Fibroblast of skin of scalp (primary cell): ENCODE results near the gene MIER2.

Experiments used
- DNase-seq: peaks from one replicate; pipeline ENCODE4 v3.0.0-alpha.2; 2013

MIER2 gene

GRCh38 chr19:377801-378581, 33.4 kb upstream of the MIER2 start:
- no peak for DNase-seq

- DNase-seq: no peak
These were observed 31.5 kb upstream of the MIER2 start for GRCh38 chr19:376111-376470.

GRCh38 chr19:375395-376110, 31.0 kb upstream of the MIER2 start:
- DNase-seq: no peak

- DNase-seq: no peak
These were observed 30.3 kb upstream of the MIER2 start for GRCh38 chr19:374886-375235.

- no peak for DNase-seq
These were observed 29.7 kb upstream of the MIER2 start for GRCh38 chr19:374183-374885.

GRCh38 chr19:373391-374182, 29.0 kb upstream of the MIER2 start:
- DNase-seq: no peak

- DNase-seq: peak; percentile 47
These were observed 27.8 kb upstream of the MIER2 start for GRCh38 chr19:372306-372890.

GRCh38 chr19:371501-372168, 27.0 kb upstream of the MIER2 start:
- DNase-seq: no peak

GRCh38 chr19:370641-371330, 26.2 kb upstream of the MIER2 start:
- DNase-seq: no peak

GRCh38 chr19:369876-370275, 25.3 kb upstream of the MIER2 start:
- no peak for DNase-seq

GRCh38 chr19:369256-369655, 24.7 kb upstream of the MIER2 start:
- no peak for DNase-seq

- no peak for DNase-seq
These were observed 24.0 kb upstream of the MIER2 start for GRCh38 chr19:368630-369024.

- no peak for DNase-seq
These were observed 23.5 kb upstream of the MIER2 start for GRCh38 chr19:367963-368629.

GRCh38 chr19:367561-367960, 23.0 kb upstream of the MIER2 start:
- DNase-seq: no peak

GRCh38 chr19:366951-367350, 22.4 kb upstream of the MIER2 start:
- DNase-seq: no peak

- DNase-seq: no peak
These were observed 21.7 kb upstream of the MIER2 start for GRCh38 chr19:366205-366783.

- DNase-seq: no peak
These were observed 20.1 kb upstream of the MIER2 start for GRCh38 chr19:364496-365287.

- DNase-seq: no peak
These were observed 18.1 kb upstream of the MIER2 start for GRCh38 chr19:362683-363082.

GRCh38 chr19:362154-362553, 17.6 kb upstream of the MIER2 start:
- no peak for DNase-seq

- DNase-seq: no peak
These were observed 15.0 kb upstream of the MIER2 start for GRCh38 chr19:359653-359925.
